C1 segment of cervical spinal cord (tissue), 14 donors: ENCODE data around the gene BLTP1.

Source experiments
- DNase-seq, 14 donors: peaks; one replicate each; lab custom pipeline; 2025; lab: John Stamatoyannopoulos, UW

BLTP1 gene

GRCh38 chr4:122167369-122167768 is 15.2 kb downstream of the BLTP1 start:
- DNase-seq: no peak

- DNase-seq: no peak
Measured at GRCh38 chr4:122170775-122171174, 18.6 kb downstream of the BLTP1 start.

DNA sequence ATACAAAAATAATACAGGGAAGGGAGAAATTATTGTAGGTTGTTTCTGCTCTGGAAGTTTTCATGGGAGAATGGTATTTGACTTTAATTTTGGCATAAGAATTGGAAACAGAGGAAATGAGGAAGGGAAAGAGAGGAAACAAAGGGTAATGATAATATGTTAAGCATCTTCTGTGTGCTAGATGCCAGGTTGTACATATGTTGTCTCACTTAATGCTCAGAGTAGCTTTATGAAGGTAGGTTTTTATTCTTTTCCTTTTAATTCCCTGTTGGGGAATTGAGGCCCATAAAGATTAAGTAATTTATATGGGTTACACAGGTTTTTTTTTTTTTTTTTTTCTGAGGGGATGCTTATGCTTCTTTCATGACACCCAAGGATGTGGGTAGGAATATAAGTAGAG is 19.2 kb downstream of the BLTP1 start:
- no peak for DNase-seq

DNA sequence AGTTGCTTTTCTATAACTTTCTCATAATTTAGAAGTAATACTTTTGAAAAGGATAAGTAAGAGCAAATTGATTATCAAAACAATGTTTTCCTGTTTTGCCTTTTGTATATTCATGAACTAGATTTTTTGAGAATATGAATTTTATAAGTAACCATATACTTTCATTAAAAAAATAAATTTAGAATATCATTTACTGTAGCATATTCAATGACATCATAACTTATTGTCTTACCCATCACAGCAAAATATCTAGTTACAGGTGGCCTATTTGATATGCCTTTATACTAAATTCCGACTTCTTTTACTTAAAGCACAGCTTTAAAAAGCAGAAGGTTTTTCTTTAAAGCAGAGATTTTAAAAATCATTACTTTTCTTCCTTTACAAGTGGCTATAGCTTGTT is 20.1 kb downstream of the BLTP1 start:
- no peak for DNase-seq

DNA sequence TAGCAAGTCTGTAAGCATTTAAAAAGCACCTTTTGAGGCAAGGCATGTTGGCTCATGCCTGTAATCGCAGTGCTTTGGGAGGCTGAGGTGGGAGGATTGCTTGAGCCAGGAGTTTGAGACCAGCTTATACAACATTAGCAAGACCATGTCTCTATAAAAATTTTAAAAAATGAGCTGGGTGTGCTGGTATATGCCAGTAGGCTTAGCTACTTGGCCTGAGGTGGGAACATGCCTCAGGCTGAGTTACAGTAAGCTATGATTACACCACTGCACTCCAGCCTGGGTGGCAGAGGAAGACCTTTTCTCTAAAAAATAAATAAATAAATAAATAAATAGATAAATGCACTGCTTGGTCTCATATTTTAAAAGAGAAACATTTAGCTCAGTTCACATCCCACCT is 26.8 kb downstream of the BLTP1 start:
- DNase-seq: no peak

GRCh38 chr4:122195718-122196117 is 43.6 kb downstream of the BLTP1 start:
- DNase-seq: no peak
